Measurements from ENCODE around the gene FAM131A.
"Not testable (repeated sequence)": the region's sequence is repeated elsewhere in the genome, so short reads cannot be mapped to it uniquely, and the experiment has no call there.

Gene FAM131A

DNA sequence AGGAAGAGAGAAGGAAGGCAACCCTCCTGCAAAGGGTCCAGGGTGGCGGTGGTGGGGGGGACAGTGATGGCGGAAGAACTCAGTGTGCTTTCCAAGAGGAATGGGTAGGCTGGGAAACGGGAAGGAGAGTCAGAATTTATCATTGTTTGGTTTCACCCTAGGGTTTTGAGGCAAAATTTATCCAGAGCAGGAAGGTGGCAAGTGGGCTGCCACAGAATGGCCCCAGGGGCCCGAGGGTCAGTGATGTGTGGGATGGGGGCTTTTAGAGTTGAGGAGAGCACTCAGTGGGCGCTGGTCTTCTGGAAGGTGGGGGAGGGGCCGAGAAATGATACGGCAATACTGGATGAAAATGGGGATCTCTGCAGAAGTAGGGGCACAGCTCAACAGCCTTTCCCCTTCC lies 581 bp downstream of the FAM131A start:
- H3K4me3 ChIP-seq (ENCODE audit: low read depth, low read length): peak overlapping the region; percentile 72; the same call in 1 of the 2 replicates
- TF ChIP-seq, protein P1, sequence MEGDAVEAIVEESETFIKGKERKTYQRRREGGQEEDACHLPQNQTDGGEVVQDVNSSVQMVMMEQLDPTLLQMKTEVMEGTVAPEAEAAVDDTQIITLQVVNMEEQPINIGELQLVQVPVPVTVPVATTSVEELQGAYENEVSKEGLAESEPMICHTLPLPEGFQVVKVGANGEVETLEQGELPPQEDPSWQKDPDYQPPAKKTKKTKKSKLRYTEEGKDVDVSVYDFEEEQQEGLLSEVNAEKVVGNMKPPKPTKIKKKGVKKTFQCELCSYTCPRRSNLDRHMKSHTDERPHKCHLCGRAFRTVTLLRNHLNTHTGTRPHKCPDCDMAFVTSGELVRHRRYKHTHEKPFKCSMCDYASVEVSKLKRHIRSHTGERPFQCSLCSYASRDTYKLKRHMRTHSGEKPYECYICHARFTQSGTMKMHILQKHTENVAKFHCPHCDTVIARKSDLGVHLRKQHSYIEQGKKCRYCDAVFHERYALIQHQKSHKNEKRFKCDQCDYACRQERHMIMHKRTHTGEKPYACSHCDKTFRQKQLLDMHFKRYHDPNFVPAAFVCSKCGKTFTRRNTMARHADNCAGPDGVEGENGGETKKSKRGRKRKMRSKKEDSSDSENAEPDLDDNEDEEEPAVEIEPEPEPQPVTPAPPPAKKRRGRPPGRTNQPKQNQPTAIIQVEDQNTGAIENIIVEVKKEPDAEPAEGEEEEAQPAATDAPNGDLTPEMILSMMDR (IDR thresholded peaks at IDR 0.05; ENCODE audit: control insufficient read depth, extremely low read depth, insufficient read depth): no peak
- DNase-seq (ENCODE audit: low read depth): no peak

- DNase-seq (ENCODE audit: low read depth): no peak
- H3K4me3 ChIP-seq (ENCODE audit: low read depth, low read length): no peak overlapping the region
- TF ChIP-seq, protein P1 (IDR thresholded peaks at IDR 0.05; ENCODE audit: control insufficient read depth, extremely low read depth, insufficient read depth): no peak
Measured at GRCh38 chr3:184338511-184338945, 1.1 kb downstream of the FAM131A start.

GRCh38 chr3:184339001-184339400 lies 1.6 kb downstream of the FAM131A start:
- no peak for DNase-seq (ENCODE audit: low read depth)
- TF ChIP-seq, protein P1 (IDR thresholded peaks at IDR 0.05; ENCODE audit: control insufficient read depth, extremely low read depth, insufficient read depth): no peak
- H3K4me3 ChIP-seq (ENCODE audit: low read depth, low read length): no peak overlapping the region

GRCh38 chr3:184339451-184340135 lies 2.2 kb downstream of the FAM131A start:
- H3K4me3 ChIP-seq (ENCODE audit: low read depth, low read length); DNase-seq (ENCODE audit: low read depth): not testable (repeated sequence)

DNA sequence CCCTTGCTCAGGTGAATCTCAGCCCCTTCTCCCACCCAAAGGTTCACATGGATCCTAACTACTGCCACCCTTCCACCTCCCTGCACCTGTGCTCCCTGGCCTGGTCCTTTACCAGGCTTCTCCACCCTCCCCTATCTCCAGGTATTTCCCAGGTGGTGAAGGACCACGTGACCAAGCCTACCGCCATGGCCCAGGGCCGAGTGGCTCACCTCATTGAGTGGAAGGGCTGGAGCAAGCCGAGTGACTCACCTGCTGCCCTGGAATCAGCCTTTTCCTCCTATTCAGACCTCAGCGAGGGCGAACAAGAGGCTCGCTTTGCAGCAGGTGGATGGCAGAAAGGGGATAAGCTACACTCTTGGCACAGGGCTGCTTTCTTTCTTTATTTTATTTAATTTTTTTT lies 4.5 kb downstream of the FAM131A start:
- DNase-seq (ENCODE audit: low read depth): no peak
- H3K4me3 ChIP-seq (ENCODE audit: low read depth, low read length): no peak overlapping the region
- TF ChIP-seq, protein P1 (IDR thresholded peaks at IDR 0.05; ENCODE audit: control insufficient read depth, extremely low read depth, insufficient read depth): no peak

DNA sequence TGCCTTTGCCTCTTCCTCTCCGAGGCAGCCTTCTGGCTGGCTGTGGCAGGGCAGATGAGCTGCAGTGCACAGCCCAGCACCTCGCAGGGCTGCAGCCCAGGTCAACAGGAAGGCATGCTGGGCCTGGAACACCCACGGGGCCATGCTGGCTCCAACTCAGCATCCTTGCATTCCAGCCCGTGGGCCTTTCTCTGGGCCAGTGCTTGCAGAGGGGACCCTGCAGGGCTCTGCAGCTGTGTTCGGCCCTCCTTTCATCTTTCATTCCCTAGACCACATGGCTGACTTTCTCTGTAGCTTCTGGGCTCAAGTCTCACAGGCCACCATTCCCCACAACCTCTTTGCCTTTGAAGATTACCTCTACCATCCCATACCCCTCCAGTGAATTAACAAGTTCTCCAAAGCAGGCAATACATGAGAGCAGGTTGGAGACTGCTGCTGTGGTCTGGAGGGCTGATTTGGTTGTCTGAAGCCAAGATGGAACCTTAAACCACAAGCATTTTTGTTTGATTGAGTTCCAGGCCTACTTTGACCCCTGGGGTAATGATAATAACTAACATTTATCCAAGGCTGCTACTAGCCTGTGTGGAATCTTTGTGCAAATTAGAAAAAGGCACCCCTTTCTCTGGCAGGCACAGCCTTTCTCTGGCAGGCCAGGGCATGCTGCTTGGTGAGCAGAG lies 5.9 kb downstream of the FAM131A start:
- TF ChIP-seq, protein P1 (IDR thresholded peaks at IDR 0.05; ENCODE audit: control insufficient read depth, extremely low read depth, insufficient read depth): no peak
- no peak overlapping the region for H3K4me3 ChIP-seq (ENCODE audit: low read depth, low read length)
- no peak for DNase-seq (ENCODE audit: low read depth)

DNA sequence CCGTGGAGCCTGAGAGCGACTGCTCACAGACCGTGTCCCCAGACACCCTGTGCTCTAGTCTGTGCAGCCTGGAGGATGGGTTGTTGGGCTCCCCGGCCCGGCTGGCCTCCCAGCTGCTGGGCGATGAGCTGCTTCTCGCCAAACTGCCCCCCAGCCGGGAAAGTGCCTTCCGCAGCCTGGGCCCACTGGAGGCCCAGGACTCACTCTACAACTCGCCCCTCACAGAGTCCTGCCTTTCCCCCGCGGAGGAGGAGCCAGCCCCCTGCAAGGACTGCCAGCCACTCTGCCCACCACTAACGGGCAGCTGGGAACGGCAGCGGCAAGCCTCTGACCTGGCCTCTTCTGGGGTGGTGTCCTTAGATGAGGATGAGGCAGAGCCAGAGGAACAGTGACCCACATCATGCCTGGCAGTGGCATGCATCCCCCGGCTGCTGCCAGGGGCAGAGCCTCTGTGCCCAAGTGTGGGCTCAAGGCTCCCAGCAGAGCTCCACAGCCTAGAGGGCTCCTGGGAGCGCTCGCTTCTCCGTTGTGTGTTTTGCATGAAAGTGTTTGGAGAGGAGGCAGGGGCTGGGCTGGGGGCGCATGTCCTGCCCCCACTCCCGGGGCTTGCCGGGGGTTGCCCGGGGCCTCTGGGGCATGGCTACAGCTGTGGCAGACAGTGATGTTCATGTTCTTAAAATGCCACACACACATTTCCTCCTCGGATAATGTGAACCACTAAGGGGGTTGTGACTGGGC lies 7.3 kb downstream of the FAM131A start:
- no peak overlapping the region for H3K4me3 ChIP-seq (ENCODE audit: low read depth, low read length)
- TF ChIP-seq, protein P1 (IDR thresholded peaks at IDR 0.05; ENCODE audit: control insufficient read depth, extremely low read depth, insufficient read depth): no peak
- no peak for DNase-seq (ENCODE audit: low read depth)
